NCI-H1092 treated with DMSO at 0.1 percent for 48 hours (cell line): ENCODE measurements around the gene MRPL44.
A peak's percentile ranks its signal among the peaks of the same experiment; 100 is the strongest.

Experiments
- DNase-seq: peaks from one replicate; lab custom pipeline; 2025; lab: John Stamatoyannopoulos, UW

MRPL44 gene

GRCh38 chr2:223957092-223957851 is at the start of gene MRPL44:
Gene MRPL44 (plus strand): TSS chr2:223957463. CDS start chr2:223957473, 10 bp downstream.
- DNase-seq, result peak; percentile 78

- DNase-seq, result no peak
Measured at GRCh38 chr2:223908304-223908998, 48.8 kb upstream of the MRPL44 start.

GRCh38 chr2:223909001-223909741 is 48.1 kb upstream of the MRPL44 start:
- no peak for DNase-seq

GRCh38 chr2:223914324-223914723 is 42.9 kb upstream of the MRPL44 start:
- no peak for DNase-seq

- DNase-seq, result no peak
Measured at GRCh38 chr2:223915071-223915470, 42.2 kb upstream of the MRPL44 start.

- no peak for DNase-seq
Measured at GRCh38 chr2:223916181-223916920, 40.9 kb upstream of the MRPL44 start.

- DNase-seq, result no peak
Measured at GRCh38 chr2:223918671-223919134, 38.6 kb upstream of the MRPL44 start.

- DNase-seq, result no peak
Measured at GRCh38 chr2:223920109-223920508, 37.2 kb upstream of the MRPL44 start.

GRCh38 chr2:223921204-223921603 is 36.1 kb upstream of the MRPL44 start:
- no peak for DNase-seq

GRCh38 chr2:223922308-223922707 is 35.0 kb upstream of the MRPL44 start:
- DNase-seq, result no peak

- no peak for DNase-seq
Measured at GRCh38 chr2:223923976-223924375, 33.3 kb upstream of the MRPL44 start.

- DNase-seq, result no peak
Measured at GRCh38 chr2:223925106-223925505, 32.2 kb upstream of the MRPL44 start.

GRCh38 chr2:223928113-223929006 is 28.9 kb upstream of the MRPL44 start:
- DNase-seq, result no peak

GRCh38 chr2:223929571-223930102 is 27.6 kb upstream of the MRPL44 start:
- DNase-seq, result no peak

GRCh38 chr2:223930103-223930976 is 26.9 kb upstream of the MRPL44 start:
- no peak for DNase-seq

- DNase-seq, result no peak
Measured at GRCh38 chr2:223932816-223933800, 24.2 kb upstream of the MRPL44 start.

GRCh38 chr2:223934870-223935269 is 22.4 kb upstream of the MRPL44 start:
- no peak for DNase-seq

- DNase-seq, result no peak
Measured at GRCh38 chr2:223935459-223936125, 21.7 kb upstream of the MRPL44 start.
